ENCODE data around the gene MRPS27. TPM values are rescaled to one million over a fixed set of nuclear protein-coding genes. Genes with fewer than 3 reads are reported as not detected.

Gene MRPS27
- total and polyA plus RNA-seq, 2 donors from 2014 or later = 40.0 to 50.8 TPM

- Histone ChIP-seq H3K9me3 (ENCODE audit: control insufficient read depth in 2 of 3, insufficient read depth in 1 of 3, low read length in 3 of 3) (no peaks in the 10 kb centered on the region), H3K36me3 (ENCODE audit: control insufficient read depth in 2 of 3, insufficient read depth in 3 of 3, low read length in 3 of 3) (peaks cover 0 to 4% (median 3%) of the 10 kb centered on the region in 3 donors), H3K4me1 (ENCODE audit: control insufficient read depth in 2 of 3, insufficient read depth in 2 of 3, low read depth in 1 of 3, low read length in 3 of 3) (no peaks in the 10 kb centered on the region), H3K4me3 (ENCODE audit: low read length in 3 of 3) (no peak overlapping the region), H3K27ac (ENCODE audit: low read depth in 2 of 2, low read length in 2 of 2) (no peak overlapping the region), H3K27me3 (ENCODE audit: control insufficient read depth, insufficient read depth, low read length) (no peaks in the 10 kb centered on the region), H3K9ac (ENCODE audit: low read length in 3 of 3) (no peak overlapping the region)
- TF ChIP-seq CTCF (IDR thresholded peaks at IDR 0.05; ENCODE audit: borderline replicate concordance, extremely low read depth, insufficient read depth) = no peak
- FAIRE-seq (no peak), DNase-seq (no peak)
- intact Hi-C loops (cut with DNase I) = no loop called here
Observed at GRCh38 chr5:72238712-72239445, 81.2 kb downstream of the MRPS27 start.

GRCh38 chr5:72237879-72238278 lies 82.2 kb downstream of the MRPS27 start:
- intact Hi-C loops (cut with DNase I) = no loop called here
- Histone ChIP-seq H3K36me3 (ENCODE audit: control insufficient read depth in 2 of 3, insufficient read depth in 3 of 3, low read length in 3 of 3) (peaks cover 0 to 4% (median 3%) of the 10 kb centered on the region in 3 donors), H3K9me3 (ENCODE audit: control insufficient read depth in 2 of 3, insufficient read depth in 1 of 3, low read length in 3 of 3) (no peaks in the 10 kb centered on the region), H3K4me3 (ENCODE audit: low read length in 3 of 3) (no peak overlapping the region), H3K27me3 (ENCODE audit: control insufficient read depth, insufficient read depth, low read length) (no peaks in the 10 kb centered on the region), H3K9ac (ENCODE audit: low read length in 3 of 3) (no peak overlapping the region), H3K27ac (ENCODE audit: low read depth in 2 of 2, low read length in 2 of 2) (no peak overlapping the region), H3K4me1 (ENCODE audit: control insufficient read depth in 2 of 3, insufficient read depth in 2 of 3, low read depth in 1 of 3, low read length in 3 of 3) (no peaks in the 10 kb centered on the region)
- DNase-seq = no peak
- TF ChIP-seq CTCF (IDR thresholded peaks at IDR 0.05; ENCODE audit: borderline replicate concordance, extremely low read depth, insufficient read depth) = no peak
- FAIRE-seq = no peak

GRCh38 chr5:72237415-72237814 lies 82.6 kb downstream of the MRPS27 start:
- DNase-seq (no peak), FAIRE-seq (no peak)

More at GRCh38 chr5:72237415-72237814, 82.6 kb downstream of the MRPS27 start:
- Histone ChIP-seq H3K36me3 (ENCODE audit: control insufficient read depth in 2 of 3, insufficient read depth in 3 of 3, low read length in 3 of 3) (peaks cover 0 to 5% (median 4%) of the 10 kb centered on the region in 3 donors), H3K9ac (ENCODE audit: low read length in 3 of 3) (no peak overlapping the region), H3K27ac (ENCODE audit: low read depth in 2 of 2, low read length in 2 of 2) (no peak overlapping the region), H3K4me3 (ENCODE audit: low read length in 3 of 3) (no peak overlapping the region), H3K4me1 (ENCODE audit: control insufficient read depth in 2 of 3, insufficient read depth in 2 of 3, low read depth in 1 of 3, low read length in 3 of 3) (no peaks in the 10 kb centered on the region), H3K27me3 (ENCODE audit: control insufficient read depth, insufficient read depth, low read length) (no peaks in the 10 kb centered on the region), H3K9me3 (ENCODE audit: control insufficient read depth in 2 of 3, insufficient read depth in 1 of 3, low read length in 3 of 3) (no peaks in the 10 kb centered on the region)
- TF ChIP-seq CTCF (IDR thresholded peaks at IDR 0.05; ENCODE audit: borderline replicate concordance, extremely low read depth, insufficient read depth) = no peak
- intact Hi-C loops (cut with DNase I) = no loop called here
